HG03342 (cell line): Measurements from ENCODE around the gene HEXD.

Experiments
- ATAC-seq: cut with Tn5 transposase; IDR thresholded peaks from one replicate; pipeline ENCODE4 v1.9.1; 2021; ENCODE audit warnings: mild to moderate bottlenecking, moderate library complexity; ENCODE audit not compliant: unreplicated experiment

The HEXD gene

GRCh38 chr17:82486231-82487094 is 68.3 kb downstream of the HEXD start:
- no peak for ATAC-seq

- ATAC-seq, result no peak
Observed at GRCh38 chr17:82487910-82488309, 69.8 kb downstream of the HEXD start.

- no peak for ATAC-seq
Observed at GRCh38 chr17:82489117-82489516, 71.0 kb downstream of the HEXD start.

- ATAC-seq, result no peak
Observed at GRCh38 chr17:82489851-82490511, 71.8 kb downstream of the HEXD start.

- no peak for ATAC-seq
Observed at GRCh38 chr17:82490512-82491195, 72.5 kb downstream of the HEXD start.

GRCh38 chr17:82491196-82491530 is 73.0 kb downstream of the HEXD start:
- ATAC-seq, result no peak

- no peak for ATAC-seq
Observed at GRCh38 chr17:82491533-82491932, 73.4 kb downstream of the HEXD start.
